GM21619 (cell line): Measurements from ENCODE around the gene NR0B1.

Source experiments
- ATAC-seq: cut with Tn5 transposase; IDR thresholded peaks from one replicate; pipeline ENCODE4 v1.9.1; 2021; ENCODE audit not compliant: unreplicated experiment

Gene NR0B1

DNA sequence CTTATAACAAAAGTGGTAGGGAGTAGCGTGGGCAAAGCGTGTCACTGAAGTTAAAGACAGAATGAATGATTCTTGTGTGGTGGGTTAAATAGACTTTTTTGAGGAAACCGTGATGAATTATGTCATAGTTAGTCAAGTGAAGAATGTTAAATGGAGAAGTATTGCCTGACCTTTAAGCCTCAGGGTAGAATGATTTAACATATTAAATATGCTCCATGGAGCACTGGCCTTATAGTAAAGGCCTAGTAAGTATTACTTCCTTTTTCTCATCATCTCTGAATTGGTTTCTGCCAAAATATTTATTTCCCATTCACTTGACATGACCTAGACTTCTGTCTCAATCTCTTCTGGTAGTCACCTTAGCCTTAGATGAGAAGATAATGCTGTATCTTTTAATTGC is 38.6 kb downstream of the NR0B1 start:
- no peak for ATAC-seq

DNA sequence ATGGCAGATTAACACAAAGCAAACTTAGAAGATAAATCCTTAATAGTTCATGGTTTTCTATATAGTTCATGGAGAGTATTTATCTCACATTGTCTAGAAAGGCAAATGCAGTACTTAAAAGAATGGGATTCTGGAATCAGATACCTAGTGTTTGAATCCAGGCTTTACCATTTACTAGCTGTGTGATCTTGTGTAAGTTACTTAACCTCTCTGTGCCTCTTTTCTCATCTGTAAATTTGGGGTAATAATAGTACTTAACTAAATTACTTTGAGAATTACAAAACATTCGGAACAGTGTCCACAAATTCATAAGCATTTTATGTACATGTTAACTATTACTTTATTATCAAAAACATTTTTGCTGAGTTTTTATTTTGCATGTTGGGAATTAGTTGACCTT is 46.4 kb downstream of the NR0B1 start:
- ATAC-seq = no peak

DNA sequence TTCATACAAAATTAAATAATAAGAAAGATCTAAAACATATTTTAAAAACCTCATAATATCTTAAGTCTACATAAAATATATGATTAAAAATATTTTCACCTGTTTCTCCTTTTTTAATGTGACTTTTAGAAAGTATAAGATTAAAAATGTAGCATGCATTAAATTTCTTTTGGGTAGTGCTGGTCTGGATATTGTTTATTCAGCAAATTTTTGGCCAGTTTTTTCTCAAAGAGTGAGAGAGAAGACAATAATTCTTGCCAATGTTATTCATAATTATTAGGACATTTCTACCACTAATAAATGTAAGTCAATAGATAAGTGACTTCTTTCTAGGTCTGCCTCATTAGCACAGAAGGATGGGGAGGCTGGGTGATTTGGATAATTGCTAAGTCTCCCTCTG is 48.2 kb downstream of the NR0B1 start:
- ATAC-seq = no peak

DNA sequence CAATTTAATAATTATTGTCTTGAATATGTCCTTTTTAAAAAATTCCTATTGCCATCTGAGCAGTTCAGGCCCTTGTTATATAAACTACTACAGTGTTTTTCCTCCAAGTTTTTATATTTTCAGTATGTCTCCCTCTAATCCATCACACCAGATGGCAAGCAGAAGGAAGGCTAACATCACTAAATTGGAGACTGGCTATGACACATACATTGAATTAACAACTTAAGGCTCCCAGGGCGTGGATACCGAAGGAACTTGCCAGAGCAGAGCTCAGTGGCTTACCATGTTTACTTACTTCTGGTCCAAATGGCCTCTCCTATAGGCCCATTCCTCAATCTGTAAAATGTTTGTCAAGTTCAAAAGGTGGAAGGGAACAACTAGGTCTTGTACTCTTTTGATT is 49.3 kb downstream of the NR0B1 start:
- ATAC-seq = no peak
